Measurements from ENCODE around the gene ERCC6L2.

The ERCC6L2 gene, protein sequence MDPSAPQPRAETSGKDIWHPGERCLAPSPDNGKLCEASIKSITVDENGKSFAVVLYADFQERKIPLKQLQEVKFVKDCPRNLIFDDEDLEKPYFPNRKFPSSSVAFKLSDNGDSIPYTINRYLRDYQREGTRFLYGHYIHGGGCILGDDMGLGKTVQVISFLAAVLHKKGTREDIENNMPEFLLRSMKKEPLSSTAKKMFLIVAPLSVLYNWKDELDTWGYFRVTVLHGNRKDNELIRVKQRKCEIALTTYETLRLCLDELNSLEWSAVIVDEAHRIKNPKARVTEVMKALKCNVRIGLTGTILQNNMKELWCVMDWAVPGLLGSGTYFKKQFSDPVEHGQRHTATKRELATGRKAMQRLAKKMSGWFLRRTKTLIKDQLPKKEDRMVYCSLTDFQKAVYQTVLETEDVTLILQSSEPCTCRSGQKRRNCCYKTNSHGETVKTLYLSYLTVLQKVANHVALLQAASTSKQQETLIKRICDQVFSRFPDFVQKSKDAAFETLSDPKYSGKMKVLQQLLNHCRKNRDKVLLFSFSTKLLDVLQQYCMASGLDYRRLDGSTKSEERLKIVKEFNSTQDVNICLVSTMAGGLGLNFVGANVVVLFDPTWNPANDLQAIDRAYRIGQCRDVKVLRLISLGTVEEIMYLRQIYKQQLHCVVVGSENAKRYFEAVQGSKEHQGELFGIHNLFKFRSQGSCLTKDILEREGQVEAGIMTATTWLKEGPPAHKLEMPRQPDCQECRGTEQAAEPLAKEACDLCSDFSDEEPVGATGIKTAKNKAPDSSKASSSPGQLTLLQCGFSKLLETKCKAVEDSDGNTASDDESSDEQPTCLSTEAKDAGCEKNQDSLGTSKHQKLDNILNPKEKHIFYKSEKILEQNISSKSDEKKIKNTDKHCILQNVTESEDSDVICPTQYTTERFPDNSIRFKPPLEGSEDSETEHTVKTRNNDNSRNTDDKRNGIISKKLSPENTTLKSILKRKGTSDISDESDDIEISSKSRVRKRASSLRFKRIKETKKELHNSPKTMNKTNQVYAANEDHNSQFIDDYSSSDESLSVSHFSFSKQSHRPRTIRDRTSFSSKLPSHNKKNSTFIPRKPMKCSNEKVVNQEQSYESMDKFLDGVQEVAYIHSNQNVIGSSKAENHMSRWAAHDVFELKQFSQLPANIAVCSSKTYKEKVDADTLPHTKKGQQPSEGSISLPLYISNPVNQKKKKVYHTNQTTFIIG (N-terminal part only)

DNA sequence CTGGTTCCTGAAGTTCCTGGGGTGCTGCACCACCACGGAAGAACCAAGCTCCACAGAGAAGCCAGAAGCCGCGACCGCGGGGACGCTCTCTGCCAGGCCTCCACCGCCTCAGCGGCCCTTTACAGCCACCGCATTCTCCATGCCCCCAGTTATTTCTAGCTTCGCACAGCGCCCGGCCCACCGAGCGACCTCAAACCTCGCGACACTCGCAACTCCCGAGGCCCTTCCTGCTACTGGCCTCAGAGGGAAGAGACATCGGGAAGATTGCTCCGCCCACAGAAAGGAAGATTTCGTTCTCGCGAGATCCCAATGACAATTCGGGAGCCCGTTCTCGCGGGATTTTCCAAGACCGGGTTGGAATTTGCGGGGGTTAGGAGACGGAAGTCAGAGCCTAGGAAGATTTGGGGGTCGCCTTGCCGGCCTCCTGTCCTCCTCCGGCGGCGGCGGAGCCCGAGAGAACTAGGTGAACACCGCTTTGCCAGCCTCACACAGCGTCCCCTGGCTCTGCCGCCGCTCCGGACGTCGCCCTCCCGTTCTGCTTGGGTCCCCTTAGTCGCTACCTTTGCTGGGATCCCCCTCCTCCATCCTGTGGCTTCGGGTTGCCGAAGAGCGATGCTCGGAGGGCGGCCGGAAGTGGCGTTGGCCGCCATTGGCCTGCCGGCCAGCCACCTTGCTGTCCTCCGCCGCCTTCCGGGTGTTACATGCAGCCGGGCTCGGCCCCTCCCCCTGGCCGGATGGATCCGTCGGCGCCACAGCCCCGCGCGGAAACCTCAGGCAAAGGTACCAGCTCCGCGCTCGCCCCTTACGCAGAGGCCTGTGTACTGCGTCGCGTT is at the start of gene ERCC6L2:
Gene ERCC6L2 (plus strand): TSS at position 387 of the 833 bp plus-strand sequence. CDS start 348 bp downstream, at position 735.
- DNase-seq (ENCODE audit: low spot score) = peak; percentile 98

DNA sequence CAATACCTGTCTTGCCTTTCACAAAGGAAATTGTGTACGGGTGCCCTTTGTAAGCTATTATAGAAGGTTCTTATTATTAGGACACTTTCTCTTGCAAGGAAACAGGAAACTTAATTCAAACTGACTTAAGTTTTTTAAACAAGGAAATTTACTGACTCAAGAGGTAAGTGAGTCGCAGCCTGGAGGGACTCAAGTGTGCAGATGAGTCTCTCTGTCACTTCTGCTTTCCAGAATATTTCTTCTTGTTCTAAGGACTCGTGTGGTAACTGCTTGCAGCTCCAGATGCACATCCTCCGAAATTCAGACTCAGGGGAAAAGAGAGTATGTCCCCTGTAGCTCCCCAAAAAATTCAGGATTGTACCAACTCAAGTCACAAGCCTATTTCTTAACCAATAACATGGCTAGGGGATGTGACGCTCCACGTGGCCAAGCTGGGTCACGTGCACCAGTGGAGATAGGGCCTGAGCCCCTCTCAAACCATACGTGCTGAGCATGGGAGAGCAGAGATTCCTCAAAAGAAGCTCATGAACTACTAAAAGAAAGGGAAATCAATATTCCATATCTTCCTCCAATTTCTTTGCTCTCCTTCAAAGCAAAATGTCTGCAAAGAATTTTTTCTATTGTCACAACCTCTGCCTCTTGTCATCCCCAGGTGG is 49.2 kb upstream of the ERCC6L2 start:
- DNase-seq (ENCODE audit: low spot score) = peak; percentile 41

DNA sequence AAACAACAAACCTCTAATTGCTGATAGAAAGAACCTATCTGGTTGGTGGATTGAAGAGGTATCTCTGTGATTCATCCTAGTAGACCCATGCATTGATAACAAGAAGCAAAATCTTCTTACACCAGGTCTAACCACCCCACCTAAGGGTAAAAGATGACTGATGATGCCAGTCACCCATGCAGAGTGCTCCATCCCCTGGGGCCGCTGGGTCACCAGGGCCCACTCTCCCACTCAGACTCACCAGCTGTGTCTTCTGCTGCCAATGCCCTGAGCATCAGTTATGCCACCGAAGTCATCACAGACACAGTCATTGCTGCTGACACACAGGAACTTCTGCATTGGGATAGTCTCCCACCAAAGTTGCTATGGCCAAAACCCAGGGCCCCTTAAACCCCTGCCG is 44.7 kb upstream of the ERCC6L2 start:
- DNase-seq (ENCODE audit: low spot score) = no peak

DNA sequence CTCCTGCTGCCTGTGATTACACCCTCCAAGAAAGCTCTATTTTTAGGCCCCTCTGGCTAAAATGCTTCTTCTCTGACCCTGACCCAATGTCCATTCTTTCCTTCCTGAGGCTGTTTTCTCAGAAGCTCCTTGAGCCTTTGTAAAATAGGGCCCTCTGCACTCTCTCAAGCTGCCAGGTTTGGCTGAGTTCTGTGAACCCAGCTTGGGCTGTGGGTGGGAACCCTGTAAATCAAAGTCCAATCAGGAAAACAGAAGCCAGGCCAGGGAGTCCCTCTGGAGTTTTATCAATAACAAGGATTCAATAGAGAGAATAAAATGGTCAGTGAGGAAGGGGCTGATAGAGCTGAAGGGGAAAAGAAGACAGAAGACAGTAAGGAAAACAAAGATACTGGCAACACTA is 43.7 kb upstream of the ERCC6L2 start:
- DNase-seq (ENCODE audit: low spot score) = no peak

DNA sequence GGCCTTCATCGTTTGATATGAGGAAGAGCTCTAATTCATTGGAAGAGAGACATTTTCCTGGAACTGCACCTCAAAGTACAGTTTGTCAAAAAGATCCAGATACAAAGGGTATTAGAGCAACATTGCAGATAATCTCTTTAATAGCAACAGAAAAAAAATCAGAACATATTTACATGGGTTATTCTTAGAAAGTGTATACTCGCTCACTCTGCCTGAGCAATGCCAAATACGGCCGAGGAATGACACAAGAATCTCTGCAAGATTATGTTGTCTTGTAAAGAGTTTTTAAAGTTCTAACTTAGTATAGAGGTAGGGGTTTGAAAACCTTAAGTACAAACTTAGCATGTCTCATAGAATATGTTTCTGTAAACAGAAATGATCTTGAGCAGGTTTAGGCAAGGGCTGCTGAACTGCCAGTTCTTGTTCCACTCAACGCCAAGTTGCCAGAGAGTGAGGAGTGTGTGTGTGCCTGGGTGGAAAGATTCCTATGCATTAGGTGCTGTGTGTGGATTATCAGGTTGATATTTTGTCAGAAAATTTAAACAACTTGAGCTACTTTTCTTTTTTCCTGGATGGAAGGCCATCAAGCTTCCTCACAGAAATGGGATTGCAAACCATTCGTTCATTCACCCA is 41.8 kb upstream of the ERCC6L2 start:
- DNase-seq (ENCODE audit: low spot score) = no peak

DNA sequence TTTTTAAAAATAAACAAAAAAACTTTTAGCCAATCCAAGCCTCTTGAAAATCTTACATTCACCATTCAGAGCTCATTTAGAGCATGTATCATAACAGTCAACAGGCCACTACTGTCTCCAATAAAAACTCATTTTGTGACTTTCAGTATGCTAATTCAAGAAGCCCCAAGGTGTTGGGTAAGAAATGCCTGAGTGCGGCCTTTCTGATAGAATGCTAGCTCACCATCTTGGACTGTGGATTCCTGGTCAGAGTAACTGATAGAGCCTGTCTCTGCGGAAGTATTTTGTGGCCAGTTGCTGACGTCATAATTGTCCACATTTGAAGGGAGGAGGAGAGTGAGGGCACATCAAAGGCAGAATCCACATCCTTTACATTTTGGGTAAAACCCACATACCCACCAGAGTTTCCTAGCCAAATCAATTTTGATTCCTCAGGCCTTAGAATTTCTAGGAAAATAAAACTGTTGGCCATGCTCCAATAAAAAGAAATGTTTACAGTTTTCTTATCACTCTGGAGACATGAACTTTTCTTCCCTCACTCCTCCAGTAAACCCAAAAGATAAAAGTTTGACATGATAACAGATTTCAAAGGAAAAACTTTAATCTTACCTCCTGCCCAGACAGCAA is 41.1 kb upstream of the ERCC6L2 start:
- no peak for DNase-seq (ENCODE audit: low spot score)

DNA sequence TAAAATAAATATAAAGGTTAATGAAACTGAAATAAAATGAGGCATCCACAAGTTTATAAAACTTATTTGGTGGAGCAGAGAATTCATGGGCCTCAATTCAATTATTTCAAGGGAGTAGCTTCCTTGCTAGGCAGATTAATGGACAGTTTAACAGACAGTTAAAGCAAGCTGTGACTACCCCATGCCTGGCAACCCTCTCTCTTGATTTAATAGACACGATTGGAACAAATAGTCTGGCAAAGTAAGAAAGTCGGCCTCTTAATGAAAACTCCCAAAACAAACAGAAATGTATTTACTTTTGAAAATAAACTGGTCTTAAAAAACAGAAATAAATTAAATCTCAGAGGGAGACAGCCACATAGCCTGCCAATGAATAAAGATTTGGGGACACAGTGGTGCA is 40.1 kb upstream of the ERCC6L2 start:
- DNase-seq (ENCODE audit: low spot score) = no peak

DNA sequence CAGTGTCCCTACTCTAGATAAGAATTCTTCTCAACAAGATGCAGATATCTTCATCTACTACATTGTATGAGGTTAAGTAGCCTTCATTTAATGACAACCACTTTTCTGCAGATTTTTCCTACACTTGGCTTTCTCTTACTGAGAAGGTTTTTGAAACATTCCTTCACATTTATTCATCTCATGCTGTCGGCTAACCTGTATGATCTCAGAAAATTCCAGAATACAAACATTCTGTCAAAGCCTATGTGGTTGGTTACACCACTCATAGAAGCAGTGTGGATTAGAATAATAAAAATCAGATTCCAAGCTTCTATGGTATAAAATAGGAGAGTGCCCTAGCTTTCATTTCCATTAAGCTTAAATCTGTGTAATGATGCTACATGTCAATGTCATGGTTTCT is 39.4 kb upstream of the ERCC6L2 start:
- peak; percentile 58 for DNase-seq (ENCODE audit: low spot score)

DNA sequence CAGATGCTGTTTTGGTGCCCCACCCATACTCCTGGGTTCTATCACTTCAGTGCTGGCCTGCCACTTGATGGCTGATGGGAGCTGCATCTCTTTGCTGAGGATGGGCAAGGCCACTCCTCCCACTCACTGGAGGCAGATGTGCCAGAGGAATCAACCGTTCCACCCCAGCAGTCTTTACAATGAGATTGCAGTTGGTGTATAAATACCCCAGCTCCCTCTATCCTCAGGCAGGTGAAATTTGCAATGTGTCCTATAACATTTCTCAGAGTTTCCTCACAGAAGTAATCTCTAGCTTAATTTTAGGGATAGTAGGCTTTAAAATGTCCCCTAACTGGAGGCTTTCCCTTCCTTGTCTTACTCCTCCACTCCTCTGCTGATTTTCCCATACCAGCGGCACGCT is 36.5 kb upstream of the ERCC6L2 start:
- no peak for DNase-seq (ENCODE audit: low spot score)

DNA sequence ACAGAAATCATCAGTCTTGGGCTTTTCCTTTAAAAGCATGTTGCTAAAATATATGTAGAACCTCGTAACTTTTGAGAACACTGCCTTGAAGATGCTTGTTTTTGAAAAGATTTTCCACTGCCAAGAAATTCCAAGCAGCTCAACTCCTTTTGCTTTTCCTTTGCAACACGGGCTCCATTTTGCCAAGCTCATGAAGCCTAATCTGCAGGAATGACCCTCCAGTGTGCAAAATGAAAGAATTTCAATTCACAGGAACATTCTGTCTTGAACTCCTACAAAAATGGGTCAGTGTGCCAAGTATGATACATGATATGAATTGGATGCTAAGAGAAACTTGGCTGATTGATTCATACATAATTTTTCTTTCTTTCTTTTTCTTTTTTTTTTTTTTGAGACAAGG is 35.4 kb upstream of the ERCC6L2 start:
- DNase-seq (ENCODE audit: low spot score) = no peak

DNA sequence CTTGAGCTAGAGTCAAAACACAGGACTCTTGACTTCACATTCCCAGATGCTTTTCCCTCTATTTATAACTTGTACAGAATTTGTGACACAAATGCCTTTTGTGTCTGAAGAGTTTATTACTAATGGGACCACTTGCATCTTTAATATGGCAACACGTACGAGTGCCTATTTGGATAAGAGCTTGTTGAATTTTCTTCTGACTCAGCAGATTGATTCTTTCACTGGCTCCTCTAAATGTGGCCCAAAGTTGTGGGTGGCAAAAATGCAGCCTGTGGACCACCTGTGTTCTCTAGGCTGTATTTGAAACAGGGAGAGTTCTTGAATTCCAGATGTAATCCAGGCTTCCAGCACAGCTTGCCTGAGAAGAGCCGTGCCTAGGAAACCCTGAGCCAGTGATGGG is 34.1 kb upstream of the ERCC6L2 start:
- DNase-seq (ENCODE audit: low spot score) = no peak

DNA sequence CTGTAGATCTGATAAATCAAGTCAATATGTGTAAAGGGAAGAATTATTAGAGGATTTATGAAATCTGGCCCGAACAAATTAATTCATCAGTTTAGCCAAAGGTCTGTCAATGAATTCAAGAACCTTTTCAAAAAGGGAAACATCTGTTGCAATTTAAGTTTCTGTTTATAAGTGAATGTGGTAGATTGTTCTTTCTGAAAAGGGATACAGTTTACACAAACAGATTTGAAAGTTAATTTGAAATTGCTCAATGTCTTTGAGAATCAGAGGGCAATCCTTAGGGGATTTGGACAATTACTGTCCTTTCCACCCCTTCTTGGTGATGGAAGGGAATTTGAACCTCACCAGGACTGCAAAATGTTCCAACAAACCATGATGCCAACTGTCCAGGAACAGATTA is 29.7 kb upstream of the ERCC6L2 start:
- no peak for DNase-seq (ENCODE audit: low spot score)

DNA sequence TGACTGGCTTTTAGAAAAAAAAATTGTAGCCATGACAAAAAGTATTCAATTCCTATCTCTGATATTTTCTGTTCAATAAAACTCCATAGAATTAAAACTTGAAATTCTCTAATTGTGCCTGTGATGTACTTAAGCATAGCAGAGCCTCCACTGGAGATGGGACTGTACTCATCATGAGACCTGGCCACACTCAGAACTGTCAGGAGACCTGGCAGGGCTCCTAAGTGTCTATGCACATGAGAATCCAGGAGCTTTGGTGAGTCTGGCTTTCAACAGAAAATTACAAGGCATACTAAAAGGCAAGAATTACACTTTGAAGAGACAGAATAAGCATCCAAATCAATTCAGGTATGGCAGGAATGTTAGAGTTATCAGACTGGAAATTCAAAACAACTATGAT is 26.7 kb upstream of the ERCC6L2 start:
- DNase-seq (ENCODE audit: low spot score) = no peak

DNA sequence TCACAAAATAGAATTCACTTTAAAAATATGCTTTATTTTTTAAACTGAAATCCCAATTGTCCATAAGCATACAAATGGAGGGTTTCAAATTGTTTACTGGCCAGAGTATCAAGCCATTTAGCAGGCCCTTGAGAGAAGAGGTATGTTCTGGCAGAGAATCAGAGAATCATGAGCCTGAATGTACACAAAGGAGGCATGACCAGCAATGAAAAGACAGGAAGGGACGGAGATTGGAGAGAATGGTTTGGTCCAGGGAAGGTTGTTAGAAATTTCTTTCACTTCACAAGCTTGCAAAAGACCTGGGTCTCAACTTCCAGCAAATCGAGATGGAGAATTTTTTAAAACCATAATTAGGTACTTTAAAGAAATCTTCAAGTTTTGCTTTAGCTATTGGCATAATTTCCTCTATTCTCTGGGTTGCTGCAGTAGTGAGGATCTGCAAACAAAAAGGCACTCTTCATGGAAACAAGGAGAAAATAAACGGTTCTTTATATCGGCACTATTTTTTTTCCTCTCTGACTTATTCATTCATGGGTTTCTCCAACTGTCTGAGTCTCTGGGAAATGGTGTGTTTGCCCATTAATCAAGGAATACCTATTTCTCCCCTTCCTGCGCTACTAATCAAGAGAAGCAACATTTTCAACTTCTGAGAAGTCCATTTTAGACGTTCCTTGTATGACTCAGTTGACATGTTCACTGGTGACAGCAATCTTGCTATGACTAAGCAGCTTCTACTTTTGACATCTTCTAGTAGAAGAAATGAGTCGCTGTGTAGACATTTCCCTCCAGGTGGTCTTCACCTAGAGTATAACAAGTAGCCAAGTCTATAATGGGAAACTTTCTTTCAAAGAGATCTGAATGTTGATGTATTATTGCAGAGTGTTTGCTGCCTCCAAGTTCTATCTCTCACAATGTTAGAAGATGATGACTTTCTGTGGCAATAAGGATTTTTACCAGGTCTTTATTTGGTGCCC is 23.1 kb upstream of the ERCC6L2 start:
- peak; percentile 91 for DNase-seq (ENCODE audit: low spot score)

DNA sequence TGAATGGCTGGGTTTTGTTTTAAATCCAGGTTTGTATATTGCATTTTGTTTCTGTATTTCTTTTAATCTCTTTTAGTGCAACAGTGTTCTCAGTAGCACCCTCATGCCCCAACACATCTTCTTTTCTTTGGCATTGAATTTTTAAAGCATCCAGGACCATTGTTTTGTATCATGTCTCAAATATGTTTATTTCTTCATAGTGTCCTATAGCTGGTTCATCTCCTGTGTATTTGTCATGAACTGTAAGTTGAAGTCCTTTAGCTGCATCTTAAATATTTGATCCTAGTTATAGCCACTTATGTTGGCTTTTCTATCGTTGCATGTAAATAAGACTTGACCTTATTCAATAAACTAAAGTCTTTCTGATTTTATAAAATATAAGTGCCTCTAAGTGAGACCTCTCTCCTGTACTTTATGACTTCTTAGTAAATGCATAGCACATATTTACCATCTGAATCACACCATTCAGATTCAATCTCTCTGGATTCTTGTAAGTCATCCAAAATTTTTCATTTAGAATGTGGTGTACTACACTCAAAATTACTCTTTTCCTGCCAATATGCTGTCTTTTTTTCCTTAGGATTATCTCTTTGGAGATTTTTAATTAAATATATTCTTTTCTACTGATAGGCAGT is 21.0 kb upstream of the ERCC6L2 start:
- DNase-seq (ENCODE audit: low spot score) = peak; percentile 30

DNA sequence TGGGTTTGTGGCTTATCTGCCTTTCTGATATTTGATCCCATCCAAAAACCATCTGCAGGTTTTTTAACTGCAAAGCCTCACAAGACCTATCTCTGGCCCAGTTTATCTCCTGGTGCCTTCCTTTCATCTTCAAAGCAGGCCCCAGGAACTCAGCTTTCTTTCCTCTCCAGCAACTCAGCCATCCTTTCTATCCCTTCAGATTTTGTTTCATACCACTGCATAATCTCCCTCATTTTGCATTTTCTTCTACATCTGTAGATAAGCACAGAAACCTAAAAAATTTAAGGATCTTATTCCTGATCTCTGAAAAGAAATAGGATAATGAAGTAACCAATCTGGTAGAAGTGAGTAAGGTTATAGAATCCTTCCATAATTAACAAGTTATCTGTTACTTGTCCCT is 19.5 kb upstream of the ERCC6L2 start:
- no peak for DNase-seq (ENCODE audit: low spot score)

DNA sequence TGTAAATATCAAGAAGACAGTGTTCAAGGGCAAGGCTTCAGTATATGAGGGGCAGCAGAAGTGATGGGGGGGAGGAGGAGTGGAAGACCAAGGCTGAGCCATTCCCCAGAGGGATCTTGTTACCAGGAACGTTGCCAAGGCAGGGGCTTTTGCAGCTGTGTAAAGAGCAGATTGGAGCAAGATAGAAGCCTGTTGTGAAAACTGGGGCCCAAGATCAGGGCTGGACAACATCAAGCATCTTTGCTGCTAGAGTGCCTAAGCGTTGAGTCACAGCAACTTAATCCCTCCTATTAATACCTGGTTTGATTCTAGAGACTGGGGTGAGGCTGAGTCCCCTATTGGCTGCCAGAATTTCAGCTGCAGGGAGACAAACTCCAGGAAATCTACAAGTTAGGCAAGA is 18.4 kb upstream of the ERCC6L2 start:
- DNase-seq (ENCODE audit: low spot score) = peak; percentile 45

DNA sequence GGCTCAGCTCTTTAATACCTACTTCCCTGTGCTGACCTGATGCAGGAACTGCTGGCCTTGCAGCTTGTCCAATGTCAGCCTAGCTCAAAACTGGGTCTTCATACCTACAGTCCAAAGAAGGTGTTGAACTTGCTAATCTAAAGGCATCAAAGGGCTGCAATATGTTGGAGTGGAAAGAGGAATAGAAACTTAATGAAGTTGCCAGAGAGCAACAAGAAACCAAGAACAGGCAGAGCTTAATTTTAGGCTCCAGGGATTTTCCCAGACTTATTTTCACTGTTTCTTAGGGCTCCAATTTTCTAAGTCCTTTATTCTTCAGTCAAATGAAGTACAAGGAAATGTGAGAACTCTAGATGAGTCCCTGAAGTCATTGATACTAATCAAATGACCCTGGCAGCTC is 17.6 kb upstream of the ERCC6L2 start:
- DNase-seq (ENCODE audit: low spot score) = no peak

All from kidney tubule cell (primary cell).